ENCODE data around the gene DNAJB7.
"Not testable (repeated sequence)": the region's sequence is repeated elsewhere in the genome, so short reads cannot be mapped to it uniquely, and the experiment has no call there.

Gene DNAJB7

DNA sequence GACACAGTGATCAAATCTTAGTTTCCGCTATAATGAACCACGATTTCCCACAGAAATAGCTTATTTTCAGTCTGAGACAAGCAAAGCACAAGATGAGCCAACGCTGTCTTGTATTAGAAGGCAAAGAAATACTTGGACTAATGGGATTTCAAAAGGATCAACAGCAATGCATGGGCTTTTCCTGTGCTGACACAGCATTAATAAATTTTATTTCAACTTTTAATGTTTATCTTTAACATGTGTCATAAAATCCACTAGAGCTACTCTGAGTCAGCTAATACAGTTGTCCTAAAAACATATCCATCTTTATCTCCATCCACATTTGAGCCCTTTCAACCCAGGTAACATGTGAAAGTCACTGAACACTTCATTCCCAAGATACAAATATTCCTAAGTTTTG, 27.3 kb downstream of the DNAJB7 start:
- TF ChIP-seq, protein P1, sequence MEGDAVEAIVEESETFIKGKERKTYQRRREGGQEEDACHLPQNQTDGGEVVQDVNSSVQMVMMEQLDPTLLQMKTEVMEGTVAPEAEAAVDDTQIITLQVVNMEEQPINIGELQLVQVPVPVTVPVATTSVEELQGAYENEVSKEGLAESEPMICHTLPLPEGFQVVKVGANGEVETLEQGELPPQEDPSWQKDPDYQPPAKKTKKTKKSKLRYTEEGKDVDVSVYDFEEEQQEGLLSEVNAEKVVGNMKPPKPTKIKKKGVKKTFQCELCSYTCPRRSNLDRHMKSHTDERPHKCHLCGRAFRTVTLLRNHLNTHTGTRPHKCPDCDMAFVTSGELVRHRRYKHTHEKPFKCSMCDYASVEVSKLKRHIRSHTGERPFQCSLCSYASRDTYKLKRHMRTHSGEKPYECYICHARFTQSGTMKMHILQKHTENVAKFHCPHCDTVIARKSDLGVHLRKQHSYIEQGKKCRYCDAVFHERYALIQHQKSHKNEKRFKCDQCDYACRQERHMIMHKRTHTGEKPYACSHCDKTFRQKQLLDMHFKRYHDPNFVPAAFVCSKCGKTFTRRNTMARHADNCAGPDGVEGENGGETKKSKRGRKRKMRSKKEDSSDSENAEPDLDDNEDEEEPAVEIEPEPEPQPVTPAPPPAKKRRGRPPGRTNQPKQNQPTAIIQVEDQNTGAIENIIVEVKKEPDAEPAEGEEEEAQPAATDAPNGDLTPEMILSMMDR (IDR thresholded peaks at IDR 0.05) = no peak
- H3K36me3 ChIP-seq (ENCODE audit: control insufficient read depth, insufficient read depth, low read length) = no peaks in the 10 kb centered on the region
- no peak overlapping the region for H3K4me2 ChIP-seq (ENCODE audit: low read length)

DNA sequence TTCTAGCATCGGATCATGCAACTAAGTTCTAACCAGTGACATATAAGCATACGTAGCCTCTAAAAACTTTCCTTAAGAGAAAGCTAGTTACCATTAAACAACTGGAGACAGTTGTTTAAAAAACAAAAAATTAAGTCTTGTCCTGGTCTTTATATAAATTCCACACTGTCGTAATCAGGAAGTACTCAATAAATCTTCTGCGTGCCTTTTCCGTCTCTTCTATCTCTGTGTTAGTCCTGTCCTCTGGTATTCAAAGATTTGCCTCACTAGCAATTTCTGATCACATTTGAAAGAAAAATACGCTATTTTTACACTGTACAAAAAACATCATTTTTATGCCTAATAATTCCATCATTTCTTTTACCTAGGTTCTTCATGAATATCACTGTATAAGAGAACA, 32.8 kb downstream of the DNAJB7 start:
- no peaks in the 10 kb centered on the region for H3K9me3 ChIP-seq (ENCODE audit: control insufficient read depth, low read length)
- no peaks in the 10 kb centered on the region for H3K79me2 ChIP-seq
- TF ChIP-seq, protein P1 (IDR thresholded peaks at IDR 0.05) = no peak
- no peak overlapping the region for H3K4me3 ChIP-seq (ENCODE audit: low read depth, low read length)
- no peak overlapping the region for H3K27ac ChIP-seq
- no peak overlapping the region for H3K4me2 ChIP-seq (ENCODE audit: low read length)
- H3K4me1 ChIP-seq = no peaks in the 10 kb centered on the region
- no peaks in the 10 kb centered on the region for H3K36me3 ChIP-seq (ENCODE audit: control insufficient read depth, insufficient read depth, low read length)
- no peak overlapping the region for H2AFZ ChIP-seq
- H3K27me3 ChIP-seq (ENCODE audit: control insufficient read depth, insufficient read depth, low read length) = no peaks in the 10 kb centered on the region
- no peak overlapping the region for H3K9ac ChIP-seq

More for the DNA sequence above, 27.3 kb downstream of the DNAJB7 start:
- no peaks in the 10 kb centered on the region for H3K79me2 ChIP-seq
- H3K27me3 ChIP-seq (ENCODE audit: control insufficient read depth, insufficient read depth, low read length) = no peaks in the 10 kb centered on the region
- H3K9ac ChIP-seq = no peak overlapping the region
- H3K4me3 ChIP-seq (ENCODE audit: low read depth, low read length) = no peak overlapping the region
- no peaks in the 10 kb centered on the region for H3K9me3 ChIP-seq (ENCODE audit: control insufficient read depth, low read length)
- no peaks in the 10 kb centered on the region for H3K4me1 ChIP-seq
- no peak overlapping the region for H3K27ac ChIP-seq
- no peak overlapping the region for H2AFZ ChIP-seq

DNA sequence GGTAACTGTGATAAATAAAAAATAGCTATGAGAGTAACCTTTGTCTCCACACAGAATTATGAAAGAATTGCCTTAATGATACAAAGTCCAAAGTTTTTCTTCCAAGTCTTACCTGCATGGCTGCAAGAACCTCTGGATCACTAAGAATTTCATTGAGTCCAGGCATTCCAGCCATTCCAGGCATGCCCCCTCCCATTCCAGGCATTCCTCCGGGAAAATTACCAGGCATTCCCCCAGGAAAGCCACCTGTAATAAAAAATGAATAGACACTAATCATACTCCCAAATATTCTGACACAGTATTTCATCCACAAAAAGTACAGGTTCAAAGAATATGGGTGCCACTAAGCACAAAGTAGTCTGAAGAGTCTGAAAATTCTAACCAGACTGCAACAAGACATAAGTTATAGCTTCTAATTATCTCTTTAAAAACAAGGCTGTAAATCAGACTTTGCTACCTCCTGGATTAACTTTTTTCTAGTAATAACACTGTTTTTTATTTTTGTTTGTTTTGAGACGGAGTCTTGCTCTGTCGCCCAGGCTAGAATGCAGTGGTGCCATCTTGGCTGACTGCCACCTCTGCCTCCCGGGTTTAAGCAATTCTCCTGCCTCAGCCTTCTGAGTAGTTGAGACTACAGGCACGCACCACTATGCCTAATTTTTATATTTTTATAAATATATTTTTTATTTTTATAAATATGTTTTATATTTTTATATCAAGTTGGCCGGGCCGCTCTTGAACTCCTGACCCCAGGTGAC, 34.8 kb downstream of the DNAJB7 start:
- Histone ChIP-seq H3K4me2 (ENCODE audit: low read length) (no peak overlapping the region), H3K79me2 (no peaks in the 10 kb centered on the region), H3K27ac (no peak overlapping the region), H3K4me3 (ENCODE audit: low read depth, low read length) (no peak overlapping the region), H3K4me1 (no peaks in the 10 kb centered on the region), H3K9ac (no peak overlapping the region), H3K27me3 (ENCODE audit: control insufficient read depth, insufficient read depth, low read length) (no peaks in the 10 kb centered on the region), H3K9me3 (ENCODE audit: control insufficient read depth, low read length) (no peaks in the 10 kb centered on the region), H2AFZ (no peak overlapping the region), H3K36me3 (ENCODE audit: control insufficient read depth, insufficient read depth, low read length) (no peaks in the 10 kb centered on the region)
- TF ChIP-seq, protein P1 (IDR thresholded peaks at IDR 0.05) = no peak

DNA sequence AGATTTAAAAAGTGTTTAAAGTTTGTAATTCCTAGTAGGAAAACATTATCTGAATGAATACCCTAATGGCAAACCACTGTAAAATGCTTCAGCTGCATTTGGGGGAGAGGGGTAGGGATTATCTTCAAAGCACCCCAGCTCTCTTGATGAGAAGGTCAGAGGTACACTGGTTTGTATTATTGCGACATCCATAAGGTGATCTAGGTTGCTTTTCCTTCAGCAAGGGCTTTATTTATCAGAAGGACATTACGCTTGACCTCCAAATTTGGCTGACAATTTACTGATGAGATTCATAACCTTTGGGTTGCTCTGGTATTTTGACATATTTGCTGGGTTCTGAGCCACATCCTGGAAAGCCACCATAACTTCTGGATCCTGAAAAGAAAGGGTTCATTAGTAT, 35.6 kb downstream of the DNAJB7 start:
- not testable (repeated sequence) for H3K36me3 ChIP-seq (ENCODE audit: control insufficient read depth, insufficient read depth, low read length)

DNA sequence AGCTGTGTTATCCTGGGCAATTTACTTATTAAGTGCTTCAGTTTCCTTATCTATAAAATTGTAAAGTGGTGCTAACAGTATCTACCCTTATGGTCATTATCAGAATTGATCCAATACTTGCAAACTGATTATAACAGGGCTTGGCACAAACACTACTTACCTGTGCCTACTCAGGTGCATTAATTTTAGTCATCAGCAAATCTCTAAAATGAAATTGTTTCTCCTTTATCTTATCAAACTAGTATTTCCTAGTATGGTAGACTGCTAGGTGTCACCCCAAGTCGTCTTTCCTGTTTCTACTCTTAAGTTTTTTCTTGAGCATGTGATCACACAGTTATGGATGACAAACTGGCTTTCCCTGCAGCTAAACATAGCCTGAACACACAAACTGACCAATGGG, 38.5 kb downstream of the DNAJB7 start:
- Histone ChIP-seq H3K9me3 (ENCODE audit: control insufficient read depth, low read length) (no peaks in the 10 kb centered on the region), H3K36me3 (ENCODE audit: control insufficient read depth, insufficient read depth, low read length) (no peaks in the 10 kb centered on the region), H3K4me3 (ENCODE audit: low read depth, low read length) (no peak overlapping the region), H3K9ac (no peak overlapping the region), H2AFZ (no peak overlapping the region), H3K27me3 (ENCODE audit: control insufficient read depth, insufficient read depth, low read length) (no peaks in the 10 kb centered on the region), H3K4me1 (no peaks in the 10 kb centered on the region), H3K4me2 (ENCODE audit: low read length) (no peak overlapping the region), H3K79me2 (peaks cover 13% of the 10 kb centered on the region), H3K27ac (no peak overlapping the region)
- TF ChIP-seq, protein P1 (IDR thresholded peaks at IDR 0.05) = no peak

More for the DNA sequence above, 35.6 kb downstream of the DNAJB7 start:
- not testable (repeated sequence) for H3K4me2 ChIP-seq (ENCODE audit: low read length); H3K79me2 ChIP-seq; H3K9me3 ChIP-seq (ENCODE audit: control insufficient read depth, low read length); H3K27ac ChIP-seq; H3K27me3 ChIP-seq (ENCODE audit: control insufficient read depth, insufficient read depth, low read length); H2AFZ ChIP-seq; H3K4me1 ChIP-seq; H3K4me3 ChIP-seq (ENCODE audit: low read depth, low read length); H3K9ac ChIP-seq
